ENCODE results near the gene PSMD1.

Gene PSMD1

GRCh38 chr2:231049286-231050017 is 7.2 kb upstream of the PSMD1 start:
- Histone ChIP-seq H3K79me2 (ENCODE audit: insufficient read depth, low read length) (no peaks in the 10 kb centered on the region), H3K4me3 (ENCODE audit: insufficient read depth, low read length, poor library complexity, severe bottlenecking) (no peak overlapping the region), H4K20me1 (ENCODE audit: low read depth, low read length) (no peaks in the 10 kb centered on the region), H2AFZ (ENCODE audit: low read depth, low read length, severe bottlenecking) (no peak overlapping the region), H3K27me3 (ENCODE audit: low read length) (no peaks in the 10 kb centered on the region), H3K9me3 (ENCODE audit: insufficient read depth, low read length) (no peaks in the 10 kb centered on the region), H3K27ac (ENCODE audit: low read depth, low read length) (no peak overlapping the region), H3K4me2 (ENCODE audit: low read depth, low read length, poor library complexity, severe bottlenecking) (no peak overlapping the region), H3F3A (ENCODE audit: insufficient read depth) (no peaks in the 10 kb centered on the region), H3K36me3 (ENCODE audit: low read length) (no peaks in the 10 kb centered on the region), H3K9ac (ENCODE audit: low read length) (no peak overlapping the region), H3K9me2 (replicated peaks; ENCODE audit: insufficient read depth, low read length) (no peaks in the 10 kb centered on the region)
- TF ChIP-seq EZH2phosphoT487 (conservative IDR thresholded peaks at IDR 0.05; ENCODE audit: low read length): no peak
- TF ChIP-seq, protein P1, sequence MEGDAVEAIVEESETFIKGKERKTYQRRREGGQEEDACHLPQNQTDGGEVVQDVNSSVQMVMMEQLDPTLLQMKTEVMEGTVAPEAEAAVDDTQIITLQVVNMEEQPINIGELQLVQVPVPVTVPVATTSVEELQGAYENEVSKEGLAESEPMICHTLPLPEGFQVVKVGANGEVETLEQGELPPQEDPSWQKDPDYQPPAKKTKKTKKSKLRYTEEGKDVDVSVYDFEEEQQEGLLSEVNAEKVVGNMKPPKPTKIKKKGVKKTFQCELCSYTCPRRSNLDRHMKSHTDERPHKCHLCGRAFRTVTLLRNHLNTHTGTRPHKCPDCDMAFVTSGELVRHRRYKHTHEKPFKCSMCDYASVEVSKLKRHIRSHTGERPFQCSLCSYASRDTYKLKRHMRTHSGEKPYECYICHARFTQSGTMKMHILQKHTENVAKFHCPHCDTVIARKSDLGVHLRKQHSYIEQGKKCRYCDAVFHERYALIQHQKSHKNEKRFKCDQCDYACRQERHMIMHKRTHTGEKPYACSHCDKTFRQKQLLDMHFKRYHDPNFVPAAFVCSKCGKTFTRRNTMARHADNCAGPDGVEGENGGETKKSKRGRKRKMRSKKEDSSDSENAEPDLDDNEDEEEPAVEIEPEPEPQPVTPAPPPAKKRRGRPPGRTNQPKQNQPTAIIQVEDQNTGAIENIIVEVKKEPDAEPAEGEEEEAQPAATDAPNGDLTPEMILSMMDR (IDR thresholded peaks at IDR 0.05; ENCODE audit: insufficient read depth, low read length, poor library complexity, severe bottlenecking): no peak

DNA sequence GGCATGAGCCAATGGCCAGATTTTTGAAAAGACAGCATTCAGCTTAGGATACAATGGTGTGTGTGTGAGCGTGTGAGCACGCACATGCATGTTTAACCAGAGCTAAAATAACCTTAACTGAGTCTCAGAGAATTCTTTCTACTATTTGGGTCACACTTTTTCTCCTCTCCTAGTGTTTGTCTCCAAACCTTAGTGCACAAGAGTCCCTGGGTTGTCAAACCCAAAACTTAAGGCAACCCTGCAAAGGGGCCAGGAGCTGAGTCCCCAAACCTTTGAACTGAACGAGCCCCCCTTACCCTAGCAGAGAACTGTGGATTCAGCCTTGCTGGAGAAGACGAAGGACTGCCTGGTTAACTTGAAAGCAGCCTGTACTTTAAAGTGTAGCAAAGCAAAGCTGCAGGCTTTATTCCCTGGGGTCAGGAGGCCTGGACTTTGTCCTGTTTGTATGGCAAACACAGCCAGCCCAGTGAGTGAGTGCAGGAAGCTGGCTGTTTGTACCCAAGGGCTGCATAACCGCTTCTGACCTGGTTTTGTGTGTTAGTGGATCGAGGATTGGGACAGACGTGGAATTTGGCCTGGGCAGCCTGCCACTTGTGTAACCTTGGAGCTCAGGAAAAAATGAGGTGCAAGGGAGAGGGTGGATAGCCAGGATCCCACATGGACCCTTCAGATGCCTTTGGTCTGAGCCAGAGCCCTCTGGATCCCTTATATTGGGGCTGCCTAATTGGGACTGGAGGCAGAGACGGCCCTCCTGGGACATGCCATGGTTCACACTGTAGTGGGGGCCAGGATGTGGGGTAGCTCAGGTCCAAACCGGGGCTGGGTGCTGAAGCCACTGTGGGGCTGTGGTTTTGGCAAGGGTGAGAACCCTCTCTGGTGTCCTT is 6.4 kb upstream of the PSMD1 start:
- H3K4me2 ChIP-seq (ENCODE audit: low read depth, low read length, poor library complexity, severe bottlenecking): no peak overlapping the region
- no peak overlapping the region for H3K9ac ChIP-seq (ENCODE audit: low read length)
- H3K4me3 ChIP-seq (ENCODE audit: insufficient read depth, low read length, poor library complexity, severe bottlenecking): no peak overlapping the region
- no peaks in the 10 kb centered on the region for H3K79me2 ChIP-seq (ENCODE audit: insufficient read depth, low read length)
- H2AFZ ChIP-seq (ENCODE audit: low read depth, low read length, severe bottlenecking): no peak overlapping the region
- H3K27ac ChIP-seq (ENCODE audit: low read depth, low read length): no peak overlapping the region
- no peaks in the 10 kb centered on the region for H3K36me3 ChIP-seq (ENCODE audit: low read length)
- H3K27me3 ChIP-seq (ENCODE audit: low read length): no peaks in the 10 kb centered on the region
- no peaks in the 10 kb centered on the region for H3K9me3 ChIP-seq (ENCODE audit: insufficient read depth, low read length)
- H3F3A ChIP-seq (ENCODE audit: insufficient read depth): no peaks in the 10 kb centered on the region
- TF ChIP-seq, protein P1 (IDR thresholded peaks at IDR 0.05; ENCODE audit: insufficient read depth, low read length, poor library complexity, severe bottlenecking): no peak
- no peak for TF ChIP-seq EZH2phosphoT487 (conservative IDR thresholded peaks at IDR 0.05; ENCODE audit: low read length)
- H4K20me1 ChIP-seq (ENCODE audit: low read depth, low read length): no peaks in the 10 kb centered on the region
- H3K9me2 ChIP-seq (replicated peaks; ENCODE audit: insufficient read depth, low read length): no peaks in the 10 kb centered on the region

DNA sequence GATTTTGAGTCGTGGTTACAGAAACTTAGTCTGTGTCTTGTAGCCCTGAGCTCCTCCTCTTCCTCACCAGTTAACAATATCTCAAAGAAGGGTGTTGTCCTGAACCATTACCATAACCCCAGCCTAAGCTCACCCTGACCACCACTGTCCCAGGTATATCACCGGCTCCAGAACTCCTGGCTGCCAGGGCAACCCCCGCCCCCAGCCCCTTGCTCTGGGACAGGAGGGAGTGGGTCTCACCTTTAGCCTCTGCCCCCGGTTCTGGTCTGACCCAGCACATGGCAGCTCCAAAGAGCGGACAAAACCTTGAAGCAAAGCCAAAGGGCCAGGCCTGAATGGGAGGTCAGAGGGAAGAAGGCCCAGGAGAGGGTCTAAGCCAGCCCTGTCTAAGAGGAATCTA is 5.6 kb upstream of the PSMD1 start:
- Histone ChIP-seq H3K9ac (ENCODE audit: low read length) (no peak overlapping the region), H3F3A (ENCODE audit: insufficient read depth) (no peaks in the 10 kb centered on the region), H3K9me3 (ENCODE audit: insufficient read depth, low read length) (no peaks in the 10 kb centered on the region), H3K27ac (ENCODE audit: low read depth, low read length) (no peak overlapping the region), H3K36me3 (ENCODE audit: low read length) (no peaks in the 10 kb centered on the region), H3K9me2 (replicated peaks; ENCODE audit: insufficient read depth, low read length) (no peaks in the 10 kb centered on the region), H3K79me2 (ENCODE audit: insufficient read depth, low read length) (no peaks in the 10 kb centered on the region), H4K20me1 (ENCODE audit: low read depth, low read length) (no peaks in the 10 kb centered on the region), H2AFZ (ENCODE audit: low read depth, low read length, severe bottlenecking) (no peak overlapping the region), H3K4me3 (ENCODE audit: insufficient read depth, low read length, poor library complexity, severe bottlenecking) (no peak overlapping the region), H3K4me2 (ENCODE audit: low read depth, low read length, poor library complexity, severe bottlenecking) (no peak overlapping the region), H3K27me3 (ENCODE audit: low read length) (no peaks in the 10 kb centered on the region)
- TF ChIP-seq EZH2phosphoT487 (conservative IDR thresholded peaks at IDR 0.05; ENCODE audit: low read length): no peak
- TF ChIP-seq, protein P1 (IDR thresholded peaks at IDR 0.05; ENCODE audit: insufficient read depth, low read length, poor library complexity, severe bottlenecking): no peak
